Measurements from ENCODE around the gene IL1RAPL1.

The IL1RAPL1 gene
- total RNA-seq = 0 reads per million in 2 donors

DNA sequence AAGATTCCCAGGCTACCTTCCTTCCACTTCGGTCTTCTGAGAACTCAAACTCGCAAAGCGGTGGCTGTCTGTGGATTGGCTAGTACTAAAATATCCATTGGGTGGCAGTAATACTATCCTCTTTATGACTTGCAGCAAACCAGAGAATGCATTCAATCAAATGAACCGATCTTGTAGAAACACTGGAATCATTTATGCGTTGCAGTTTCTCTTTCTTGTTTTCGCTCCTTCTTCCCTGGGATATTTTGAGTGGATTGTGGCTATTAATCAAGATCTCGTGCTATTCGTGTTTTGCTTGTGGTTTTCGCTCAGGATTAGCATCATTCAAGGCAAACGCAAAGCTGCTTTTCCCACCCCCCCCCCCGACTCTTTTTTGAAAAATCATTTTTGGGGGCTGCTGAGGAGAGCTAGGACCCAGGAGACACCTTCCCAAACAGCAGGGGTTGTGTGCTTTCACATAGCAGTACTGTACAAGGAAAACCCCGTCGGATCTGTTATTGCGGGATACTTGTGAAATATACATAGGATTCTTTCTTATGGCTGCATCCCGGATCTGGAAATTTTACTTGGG lies at the start of gene IL1RAPL1:
TSS of gene IL1RAPL1 (plus strand) at position 466 of the 571 bp plus-strand sequence.
- DNase-seq = no peak

DNA sequence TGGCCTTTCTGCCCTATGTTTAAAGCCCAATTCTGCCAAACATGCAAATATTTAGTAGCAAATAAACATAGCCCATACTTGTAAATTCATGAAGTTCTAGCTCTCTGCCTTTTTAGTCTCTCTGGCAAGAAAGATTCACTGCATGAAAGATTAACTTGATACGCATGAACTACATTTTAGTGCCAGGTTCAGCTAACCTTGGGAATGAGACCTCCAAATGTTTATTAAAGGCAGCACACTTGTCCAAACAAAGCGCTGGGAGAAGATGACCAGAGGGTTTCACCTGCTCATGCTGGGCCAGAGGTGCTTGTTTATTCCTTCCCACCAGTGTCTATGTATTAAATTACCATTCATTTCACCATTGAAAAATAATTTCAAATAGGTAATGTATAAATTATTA lies 44.5 kb upstream of the IL1RAPL1 start:
- DNase-seq = no peak

DNA sequence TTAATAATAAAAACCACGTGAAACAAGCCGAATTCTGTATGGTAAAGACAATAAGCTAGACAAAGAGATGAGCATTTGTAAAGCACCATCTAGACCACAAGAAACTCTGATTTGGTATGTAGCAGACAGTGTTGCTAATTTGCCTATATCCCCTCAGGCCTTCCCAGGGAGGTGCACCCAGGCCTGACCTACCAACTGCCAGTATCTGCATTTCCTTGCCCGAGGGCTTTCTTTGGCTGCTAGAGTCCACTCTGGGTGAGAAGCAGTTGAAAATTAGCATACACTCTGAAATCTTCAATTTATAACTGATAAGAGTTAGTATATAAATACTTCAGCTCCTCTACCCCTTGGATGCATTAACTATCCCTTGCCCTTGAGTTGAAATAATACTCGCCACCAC lies 37.4 kb upstream of the IL1RAPL1 start:
- DNase-seq = no peak

DNA sequence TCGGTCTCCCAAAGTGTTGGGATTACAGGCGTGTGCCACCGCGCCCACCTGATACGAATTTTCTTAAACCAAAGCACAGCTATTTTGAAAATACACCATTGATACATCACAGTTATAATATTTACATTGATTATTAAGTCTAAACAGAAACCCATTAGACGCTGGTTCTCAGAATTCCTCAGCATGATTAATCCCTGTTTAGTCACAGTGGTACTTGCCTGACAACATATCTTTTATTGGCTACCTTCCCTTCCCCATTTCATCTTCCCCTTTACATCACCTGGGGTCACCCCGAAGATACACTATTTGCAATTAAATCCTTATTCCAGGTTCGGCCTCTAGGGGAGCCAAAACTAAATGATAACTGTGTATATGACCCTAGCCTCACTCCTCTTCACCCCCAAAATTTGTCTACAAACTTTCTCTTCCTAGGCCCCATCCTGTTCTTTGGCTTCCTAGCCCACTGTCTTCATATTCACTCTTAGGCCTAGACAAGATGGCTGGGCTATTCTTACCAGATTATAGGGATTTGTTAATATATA lies 36.8 kb upstream of the IL1RAPL1 start:
- DNase-seq = no peak

DNA sequence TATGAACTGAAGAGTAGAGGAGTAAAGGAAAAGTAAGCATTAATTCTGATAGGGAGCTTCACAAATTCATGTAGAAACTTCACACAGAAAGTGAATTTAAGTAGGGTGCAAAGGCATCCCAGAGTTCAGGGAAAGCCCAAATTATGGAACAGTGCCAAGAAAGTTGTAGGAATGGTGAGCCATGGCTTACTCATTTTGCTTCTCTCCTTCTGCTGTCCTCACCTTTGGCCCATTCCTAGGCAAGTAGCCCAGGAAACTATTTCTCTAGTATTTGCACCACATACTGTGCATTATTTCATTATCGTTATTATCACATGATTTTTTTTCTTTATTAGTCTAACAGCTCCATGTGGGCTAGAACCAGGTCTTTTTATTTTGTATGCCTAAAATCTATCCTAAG lies 34.9 kb upstream of the IL1RAPL1 start:
- no peak for DNase-seq

DNA sequence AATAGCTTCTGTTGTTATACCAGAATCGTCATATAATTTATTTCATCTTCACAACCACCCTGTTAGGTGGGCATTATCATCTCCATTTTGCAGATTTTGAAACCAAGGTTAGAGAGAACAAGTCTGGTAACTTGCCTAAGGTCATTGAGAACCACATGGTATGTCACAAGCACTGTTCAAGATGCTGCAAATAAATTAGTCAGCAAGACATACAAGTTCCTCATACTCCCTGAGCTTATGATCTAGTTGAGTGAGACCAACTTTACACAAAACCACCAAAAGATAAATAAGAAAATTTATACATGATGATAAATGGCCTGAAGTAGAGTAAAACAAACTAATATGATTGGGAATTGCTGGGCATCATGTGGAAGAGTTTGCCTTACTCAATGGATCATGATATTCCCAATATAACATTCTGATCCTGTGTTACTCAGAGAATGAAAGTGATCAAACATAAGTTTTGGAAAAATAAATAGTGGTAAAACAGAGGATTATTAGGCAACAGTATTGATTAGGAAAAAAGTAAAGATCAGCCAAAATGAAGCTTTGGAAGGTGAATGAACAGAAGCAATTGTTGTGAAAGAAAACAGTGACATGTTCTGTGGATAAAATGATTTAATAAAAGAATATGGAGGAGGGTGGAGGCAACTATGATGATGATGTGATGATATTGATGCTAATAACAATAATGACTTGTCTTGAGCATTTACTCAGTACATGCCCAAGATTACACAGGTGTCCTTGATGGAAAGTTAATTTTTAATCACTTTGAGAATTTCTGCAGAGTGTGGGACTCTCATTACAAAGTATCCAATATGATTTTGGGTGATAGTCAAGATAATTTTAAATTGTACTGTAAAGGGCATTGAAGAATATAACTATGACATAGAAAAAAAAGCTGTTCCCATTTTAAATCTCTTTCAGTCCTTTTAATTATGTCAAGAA lies 34.1 kb upstream of the IL1RAPL1 start:
- DNase-seq = no peak

DNA sequence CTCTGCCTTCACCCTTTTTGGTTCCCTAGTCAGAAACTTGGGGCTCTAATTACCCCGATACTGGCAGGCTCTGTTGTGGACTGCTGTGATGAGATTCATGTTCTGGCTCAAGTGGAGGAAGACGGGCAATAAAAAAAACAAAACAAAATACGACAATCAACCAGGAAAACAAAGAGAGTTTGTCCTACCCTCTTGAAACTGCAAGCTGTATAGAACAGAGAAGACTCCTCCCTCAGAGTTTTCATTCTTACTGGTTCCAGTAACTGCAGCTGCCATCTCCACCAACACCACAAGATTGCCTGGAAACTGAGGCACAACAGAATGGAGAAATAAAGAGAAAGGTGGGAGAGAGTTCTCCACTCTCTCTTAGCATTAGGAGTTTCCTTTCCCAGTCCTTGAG lies 11.1 kb upstream of the IL1RAPL1 start:
- DNase-seq = no peak

DNA sequence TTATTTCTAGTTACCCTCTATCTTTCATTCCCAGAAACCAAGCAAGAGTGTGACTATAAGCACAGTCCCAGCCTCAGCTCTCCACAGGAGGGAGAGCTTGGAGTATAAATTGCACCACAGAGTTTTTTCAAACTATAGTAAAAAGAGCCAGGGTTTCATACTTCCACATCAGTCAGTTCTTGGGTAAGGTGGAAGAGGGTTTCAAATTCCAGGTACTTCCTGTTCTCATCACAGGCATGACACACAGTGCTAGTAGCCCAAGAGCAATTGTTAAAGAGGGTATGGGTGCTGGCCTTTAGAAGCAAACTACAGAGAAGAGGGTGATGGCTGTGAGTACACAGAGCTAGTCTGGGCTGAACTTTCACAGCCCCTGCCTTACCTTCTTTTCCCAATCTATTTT lies 5.7 kb upstream of the IL1RAPL1 start:
- DNase-seq = no peak

DNA sequence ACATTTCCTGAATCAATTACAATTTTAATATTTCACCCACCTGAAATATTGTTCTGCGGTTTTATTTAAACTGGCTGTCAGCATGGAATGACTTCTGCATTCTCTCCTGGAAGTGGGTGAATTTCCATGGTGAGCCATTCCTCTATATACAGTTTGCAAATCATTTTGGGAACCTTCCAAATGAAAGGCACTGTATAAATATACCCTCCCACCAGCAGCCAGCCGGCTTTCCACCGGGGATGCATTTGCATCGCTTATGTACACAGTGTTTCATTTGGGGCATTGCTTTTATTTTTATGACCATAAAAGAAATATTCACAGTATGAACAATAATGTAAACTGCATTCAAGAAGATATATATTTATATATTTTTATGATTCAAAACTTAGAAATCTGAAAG lies 4.7 kb upstream of the IL1RAPL1 start:
- no peak for DNase-seq

DNA sequence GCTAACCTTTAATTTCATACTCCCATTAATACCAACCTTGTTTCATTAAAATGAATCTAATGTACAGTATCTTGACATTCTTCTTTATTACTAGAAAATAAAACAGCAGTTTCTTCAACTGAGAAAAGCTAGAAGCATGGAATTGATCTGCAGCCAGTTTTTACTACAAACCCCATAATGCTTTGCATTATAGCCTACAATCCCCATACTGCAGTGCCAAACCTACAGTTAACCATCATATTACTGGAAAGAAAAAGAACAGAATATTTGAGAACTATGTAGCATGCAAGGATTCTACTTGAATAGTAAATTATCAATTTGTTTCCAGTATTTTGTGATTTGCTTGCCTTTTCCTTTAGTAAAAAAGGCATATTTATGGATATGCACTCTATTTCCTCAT lies 3.2 kb upstream of the IL1RAPL1 start:
- no peak for DNase-seq

DNA sequence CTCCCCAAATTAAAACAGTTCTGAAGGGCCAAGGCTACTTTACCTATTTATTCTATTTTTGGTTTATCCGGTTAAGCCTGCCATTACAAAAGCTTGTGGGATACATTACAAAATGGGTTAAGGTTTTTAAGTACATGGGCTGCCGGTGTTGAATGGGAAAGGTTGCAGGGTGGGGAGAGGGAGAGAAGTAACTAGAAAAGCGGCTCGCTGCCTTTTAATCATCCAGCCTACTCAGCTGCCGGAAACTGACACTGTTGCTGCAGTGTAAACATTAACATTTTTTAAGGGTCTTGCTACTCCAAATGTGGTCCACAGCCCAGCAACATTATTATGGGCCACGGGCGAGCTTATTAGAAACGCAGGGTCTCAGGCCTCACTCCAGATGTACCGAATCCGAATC lies 1.5 kb upstream of the IL1RAPL1 start:
- no peak for DNase-seq

DNA sequence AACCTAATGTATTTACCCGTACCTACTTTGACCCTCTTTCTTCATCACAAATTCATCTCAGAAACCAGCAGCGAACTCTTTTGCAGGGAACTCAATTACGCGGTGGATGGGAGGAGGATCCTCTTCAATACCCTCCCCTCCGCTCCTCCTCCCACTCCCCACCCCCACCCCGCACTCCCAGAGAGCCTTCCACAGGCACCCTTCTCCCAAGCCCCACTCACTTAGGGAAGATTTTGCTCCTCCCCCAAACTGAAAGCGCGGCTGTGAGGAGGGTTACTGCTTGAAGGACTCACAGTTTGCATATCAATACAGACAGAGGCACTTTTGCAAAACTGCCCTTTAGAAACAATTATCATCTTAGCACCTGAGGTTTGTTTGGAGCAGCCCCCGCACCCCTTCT lies 960 bp upstream of the IL1RAPL1 start:
- DNase-seq = no peak

DNA sequence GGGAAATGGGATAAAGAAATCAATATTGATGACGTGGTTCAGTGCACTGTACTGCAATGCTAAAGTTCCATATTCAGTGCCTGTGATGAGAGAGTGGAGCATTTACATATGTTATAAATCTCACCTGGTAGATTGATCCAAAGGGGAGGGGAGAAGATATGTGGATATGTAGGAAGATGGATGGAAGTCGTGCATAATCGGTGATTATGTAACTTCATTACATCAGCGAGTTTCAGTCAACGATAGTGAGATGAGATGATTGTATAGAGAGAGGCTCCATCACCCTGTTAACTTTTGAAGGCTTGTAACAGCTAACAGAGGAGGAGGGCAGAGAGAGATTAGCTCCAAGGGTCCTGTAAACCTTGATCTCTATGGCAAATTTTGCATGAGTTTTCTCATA lies 1.8 kb downstream of the IL1RAPL1 start:
- DNase-seq = no peak

DNA sequence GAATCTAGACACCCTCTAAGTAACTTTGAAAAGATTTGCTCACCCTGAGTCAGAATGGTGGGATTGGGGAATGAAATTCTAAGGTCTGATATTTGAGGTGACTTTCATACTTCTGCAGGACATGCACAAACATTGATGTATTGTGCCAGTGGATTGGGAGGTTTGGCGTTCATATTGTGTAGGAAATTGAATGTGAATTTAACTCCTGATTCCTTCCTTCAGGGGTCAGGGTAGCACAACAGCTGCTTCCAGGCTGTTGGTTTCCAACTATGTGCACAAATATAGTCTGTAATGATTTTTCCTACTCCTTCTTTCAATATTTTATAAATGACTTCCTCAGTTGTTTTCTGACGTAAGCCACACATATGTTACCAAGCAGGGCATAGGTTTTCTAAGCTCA lies 3.1 kb downstream of the IL1RAPL1 start:
- DNase-seq = no peak

DNA sequence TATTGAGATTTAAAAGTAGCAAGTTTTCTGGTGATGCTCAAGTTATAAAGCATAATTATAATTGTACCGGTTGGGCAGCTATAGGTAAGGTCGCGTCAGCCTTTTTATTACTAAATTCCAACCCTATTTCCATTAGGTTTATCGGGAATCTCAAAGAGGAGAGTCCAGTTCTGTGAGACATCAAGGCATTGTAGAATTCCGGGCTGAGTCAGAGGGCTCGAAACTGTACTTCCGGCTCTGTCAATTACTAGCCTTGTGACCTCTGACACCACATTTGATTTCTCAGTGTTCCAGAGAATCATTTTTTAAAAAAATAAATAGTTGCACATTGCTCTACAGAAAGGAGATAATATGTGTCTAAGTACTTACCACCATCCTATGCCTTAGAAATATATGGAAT lies 4.3 kb downstream of the IL1RAPL1 start:
- no peak for DNase-seq

DNA sequence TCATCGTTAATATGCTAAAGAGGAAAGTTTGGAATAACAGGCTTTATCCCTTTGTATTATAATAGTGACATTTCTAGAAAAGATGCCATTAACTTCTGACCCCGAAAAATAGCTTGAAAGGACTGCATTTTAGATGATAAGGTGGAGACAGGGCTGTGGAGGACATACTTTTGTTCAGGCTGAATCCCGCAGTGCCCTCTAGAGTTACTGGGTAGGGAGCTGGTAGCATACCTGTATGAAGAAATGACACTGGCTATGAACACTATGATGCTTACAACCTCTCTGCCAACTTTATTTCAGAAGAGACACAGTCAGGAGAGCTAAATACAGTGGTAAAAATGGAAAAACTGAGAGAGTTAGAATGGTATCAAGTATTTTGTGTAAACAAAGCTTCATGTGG lies 8.1 kb downstream of the IL1RAPL1 start:
- no peak for DNase-seq

DNA sequence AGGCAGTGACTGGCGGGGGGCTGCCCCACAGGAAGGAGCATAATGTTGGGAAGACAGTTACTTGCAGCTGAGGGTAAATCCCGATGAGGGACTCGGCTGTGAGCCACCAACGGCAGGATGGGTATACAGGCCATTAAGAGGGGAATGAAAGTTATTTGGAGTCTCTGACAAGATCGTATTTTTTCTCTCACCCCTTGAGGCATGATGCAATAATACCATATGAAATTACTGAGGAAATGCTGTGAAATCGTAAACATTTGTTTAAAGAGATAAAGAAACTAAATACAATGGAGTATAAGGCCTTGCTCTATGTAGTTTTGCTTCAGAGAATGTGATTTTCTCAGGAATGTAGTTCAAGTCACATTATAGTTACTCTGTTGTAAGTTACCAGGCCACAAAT lies 12.7 kb downstream of the IL1RAPL1 start:
- no peak for DNase-seq

DNA sequence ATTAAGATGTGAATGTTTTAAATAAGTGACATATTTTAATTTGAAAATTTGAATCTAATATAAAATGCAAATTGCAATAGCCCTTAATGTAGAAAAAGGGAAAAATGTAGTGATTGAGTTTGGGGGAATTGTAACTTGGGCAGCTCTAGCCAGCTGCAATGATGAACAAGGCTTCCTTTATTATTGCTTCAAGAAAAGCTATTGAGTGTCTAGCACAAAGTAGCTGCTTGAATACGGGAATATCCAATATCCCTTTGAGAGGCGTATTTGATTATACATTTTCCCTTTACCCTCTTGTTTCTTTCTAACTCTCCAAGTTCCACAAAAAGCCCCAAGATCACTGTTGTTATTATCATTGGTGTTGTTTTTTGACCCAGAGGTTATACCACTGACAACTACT lies 21.8 kb downstream of the IL1RAPL1 start:
- DNase-seq = no peak

DNA sequence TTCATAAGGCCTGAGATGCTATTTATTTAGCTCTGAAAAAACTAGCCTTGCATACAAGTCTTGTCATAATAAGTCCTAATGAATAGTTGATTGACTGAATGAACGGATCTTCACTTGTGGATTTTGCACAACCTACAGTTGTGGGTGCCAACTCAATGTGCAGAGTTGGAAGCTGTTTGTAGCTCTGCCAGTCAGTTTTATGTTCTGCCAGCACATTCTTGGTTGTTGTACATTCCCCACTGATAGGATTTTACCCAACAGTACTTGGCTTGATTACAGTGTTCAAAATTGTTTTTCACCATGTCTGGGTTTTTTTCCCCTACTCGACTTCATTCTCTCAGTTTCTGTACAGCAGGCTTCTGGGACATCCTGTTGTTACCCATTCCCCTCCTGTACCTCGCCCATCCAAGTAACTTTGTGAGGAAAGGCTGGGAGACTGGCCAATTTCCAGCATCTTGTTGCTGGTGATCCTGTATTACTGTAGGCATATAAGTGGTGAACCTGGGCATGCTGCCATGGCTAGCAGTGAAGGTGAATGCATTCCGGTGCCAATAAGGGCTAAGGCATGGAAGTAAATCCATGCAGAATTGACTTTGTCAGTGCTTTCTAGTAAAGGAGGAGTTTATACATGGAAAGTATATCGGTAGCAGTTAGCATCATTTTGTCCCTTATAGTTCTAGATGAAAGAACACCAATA lies 22.8 kb downstream of the IL1RAPL1 start:
- DNase-seq = no peak

DNA sequence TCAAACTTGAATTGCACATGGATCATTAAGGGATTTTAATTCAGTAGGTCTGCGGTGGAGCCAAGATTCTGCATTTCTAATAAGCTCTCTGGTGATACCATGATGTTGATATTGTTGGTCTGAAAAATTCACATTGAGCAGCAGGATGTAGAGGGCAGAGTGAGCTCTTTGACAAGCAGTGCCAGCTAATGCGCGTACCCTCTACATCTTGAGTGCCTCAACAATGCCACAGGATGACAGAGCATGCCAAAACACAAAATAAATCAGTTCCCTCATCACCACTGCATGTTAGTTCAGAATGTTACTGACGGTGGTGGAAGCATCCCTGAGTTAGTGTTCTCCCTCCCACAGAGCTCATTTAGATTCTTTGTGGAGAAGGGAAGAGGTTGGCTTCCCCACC lies 23.5 kb downstream of the IL1RAPL1 start:
- no peak for DNase-seq

DNA sequence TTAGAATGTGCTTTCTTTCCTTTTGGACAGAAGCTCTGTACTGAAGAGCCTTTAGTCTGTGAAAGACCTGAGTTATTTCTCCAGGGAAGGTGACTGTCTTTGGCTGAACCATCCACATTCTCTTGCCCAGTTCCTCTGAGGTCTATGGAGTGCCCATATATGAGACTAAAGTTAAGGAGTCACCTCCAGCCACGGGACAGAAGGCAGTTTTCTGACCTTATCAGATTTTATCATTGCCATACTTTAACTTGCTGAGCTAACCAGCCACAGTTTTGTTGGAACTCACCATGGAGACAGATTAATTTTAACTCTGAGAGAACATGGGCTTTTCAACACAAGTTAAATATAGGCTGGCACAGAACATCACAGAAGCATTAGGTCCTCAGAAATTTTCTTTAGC lies 26.3 kb downstream of the IL1RAPL1 start:
- DNase-seq = no peak

DNA sequence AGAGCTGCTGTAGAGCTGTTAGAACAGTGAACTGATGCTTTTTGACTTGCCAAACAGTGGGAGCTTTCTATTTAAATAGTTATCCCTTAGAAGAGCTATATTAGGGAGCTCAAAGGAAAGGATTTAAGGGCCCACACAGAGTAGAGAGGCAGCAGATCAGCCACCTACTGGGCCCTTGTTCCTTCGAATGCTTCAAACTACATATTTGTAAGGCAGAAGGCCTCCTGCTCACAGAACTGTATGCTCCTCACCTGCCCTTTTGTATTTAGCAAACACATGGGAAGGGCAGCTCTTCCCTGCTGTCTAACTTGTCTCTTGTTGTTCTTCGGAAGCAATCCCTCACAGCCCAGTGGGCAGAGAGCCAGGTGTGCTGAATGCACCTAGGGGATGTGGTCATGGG lies 38.0 kb downstream of the IL1RAPL1 start:
- no peak for DNase-seq

DNA sequence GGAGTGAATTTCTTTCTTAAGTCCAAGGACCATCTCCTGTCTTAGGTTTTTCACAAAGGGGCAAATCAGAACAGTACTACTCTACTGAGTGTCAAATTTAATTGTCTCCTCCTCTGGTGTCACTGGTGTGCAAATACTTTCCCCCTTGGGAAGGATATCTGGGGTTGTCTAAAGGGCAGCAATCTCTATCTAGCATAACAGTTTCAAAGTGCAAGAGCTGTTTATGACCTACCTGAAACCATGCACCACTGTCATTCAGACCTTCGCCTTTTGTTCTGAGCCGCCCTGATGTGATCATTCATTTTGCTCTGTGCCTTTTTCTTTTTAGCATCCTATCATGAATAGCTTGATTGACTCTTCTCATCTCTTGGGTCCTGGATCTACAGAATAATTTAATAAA lies 39.3 kb downstream of the IL1RAPL1 start:
- no peak for DNase-seq

DNA sequence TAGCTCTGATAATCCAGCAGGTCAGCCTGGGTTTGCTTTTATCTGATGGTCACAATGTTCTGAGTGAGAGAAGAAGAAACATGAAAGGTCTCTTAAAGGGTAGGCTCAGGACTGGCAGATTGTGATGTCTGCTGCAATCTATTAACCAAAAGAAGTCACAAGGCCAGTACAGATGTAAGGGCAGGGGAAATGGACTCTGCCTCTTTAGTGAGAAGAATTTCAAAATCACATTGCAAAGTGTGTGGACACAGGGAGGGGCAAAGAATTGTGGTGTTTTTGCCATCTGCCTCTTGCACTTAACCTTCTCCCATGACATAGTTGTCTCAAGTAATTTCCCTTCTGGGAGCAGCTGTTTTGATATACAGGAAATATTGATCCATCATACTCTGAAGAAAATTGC lies 40.9 kb downstream of the IL1RAPL1 start:
- DNase-seq = no peak
